Fibroblast of peridontal ligament (primary cell): ENCODE results near the gene F2RL2.
"Not testable (repeated sequence)": the region's sequence is repeated elsewhere in the genome, so short reads cannot be mapped to it uniquely, and the experiment has no call there.

Experiments used
- DNase-seq: peaks from one replicate; pipeline ENCODE4 v3.0.0-alpha.2; 2010; ENCODE audit errors: extremely low read depth

F2RL2 gene

DNA sequence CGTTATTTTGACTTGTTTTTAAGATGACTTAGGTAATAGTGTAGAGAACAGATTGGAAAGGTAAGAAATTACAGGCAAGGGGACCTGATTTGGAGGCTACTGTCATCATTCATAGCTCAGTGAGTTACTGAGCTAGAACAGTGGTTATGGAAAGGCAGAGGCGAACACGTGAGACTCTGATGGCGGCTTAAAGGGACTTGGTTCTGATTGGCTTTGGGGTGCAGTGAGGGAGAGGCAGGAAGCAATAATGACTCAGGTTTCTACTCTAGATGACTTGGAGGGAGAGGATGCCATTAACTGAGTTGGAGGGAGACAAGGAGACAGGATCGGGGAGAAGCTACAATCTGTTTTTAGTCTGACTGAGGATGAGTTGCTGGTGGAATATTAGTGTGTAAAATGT is 3.0 kb downstream of the F2RL2 start:
- DNase-seq, result no peak

DNA sequence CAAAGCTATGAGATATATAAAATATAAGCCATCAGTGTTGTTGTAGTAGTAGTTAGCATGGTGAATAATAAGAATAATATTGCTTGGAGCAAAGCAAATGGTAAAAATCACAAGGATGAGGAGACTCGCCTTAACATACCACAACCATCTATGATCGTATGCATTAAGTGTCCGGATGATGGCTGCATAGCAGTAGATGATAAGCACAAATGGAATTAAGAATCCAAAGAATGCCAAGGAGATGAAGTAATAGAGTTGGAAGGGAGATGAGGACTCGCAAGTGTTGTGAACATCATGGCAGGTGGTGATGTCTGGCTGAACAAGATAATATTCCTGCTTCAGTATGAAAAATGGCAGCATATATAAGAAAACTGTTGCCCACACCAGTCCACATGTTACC is 5.5 kb downstream of the F2RL2 start:
- DNase-seq, result peak; percentile 61

DNA sequence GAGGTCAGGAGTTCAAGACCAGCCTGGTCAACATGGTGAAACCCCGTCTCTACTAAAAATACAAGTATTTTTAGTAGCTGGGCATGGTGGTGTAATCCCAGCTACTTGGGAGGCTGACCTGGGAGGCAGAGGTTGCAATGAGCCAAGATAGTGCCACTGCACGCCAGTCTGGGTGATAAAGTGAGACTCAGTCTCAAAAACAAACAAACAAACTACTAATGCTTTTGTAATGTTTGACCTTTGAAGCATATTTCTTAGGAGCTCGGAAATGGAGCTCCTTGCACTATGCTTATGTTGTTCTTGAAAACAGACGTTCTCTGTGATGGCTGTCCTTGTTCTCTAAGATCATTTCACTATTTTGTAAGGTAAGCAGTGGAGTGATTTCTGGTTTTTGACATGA is 6.0 kb downstream of the F2RL2 start:
- DNase-seq, result no peak

DNA sequence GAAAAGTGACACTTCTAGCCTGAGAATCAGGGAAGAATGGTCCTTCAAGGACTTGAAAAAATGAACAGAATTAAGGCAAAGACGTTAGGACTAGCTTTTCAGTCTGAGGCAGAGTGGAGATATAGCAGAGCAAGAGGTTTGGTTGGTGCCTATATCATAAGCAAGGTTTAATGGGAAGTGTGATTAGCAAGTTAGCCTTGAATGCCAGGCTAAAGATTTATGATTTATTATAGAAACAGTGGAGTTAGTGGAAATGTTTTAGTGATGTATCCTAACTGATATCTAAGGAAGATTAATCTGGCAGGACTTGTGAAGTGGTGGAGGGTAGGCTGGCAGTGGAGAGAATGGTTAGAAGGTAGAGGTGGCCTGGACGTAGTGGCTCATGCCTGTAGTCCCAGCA is 7.0 kb downstream of the F2RL2 start:
- DNase-seq, result no peak

DNA sequence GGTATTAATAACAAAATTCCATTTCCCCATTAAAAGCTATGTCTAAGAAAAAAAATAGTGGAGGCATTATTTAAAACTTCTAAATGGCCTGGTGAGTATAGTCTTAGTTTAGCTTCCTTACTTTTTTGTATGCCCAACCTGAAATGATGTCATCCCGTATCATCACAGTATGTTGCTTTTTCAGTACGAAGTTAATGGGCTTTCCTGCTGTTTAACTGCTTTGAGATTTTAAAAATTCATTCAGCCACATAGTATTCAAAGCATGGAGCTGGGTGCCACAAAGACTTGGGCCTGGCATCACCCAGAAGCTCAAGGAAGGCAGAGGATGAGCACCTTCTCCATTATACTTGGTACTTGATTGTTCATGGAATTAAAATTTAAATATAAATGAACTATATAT is 7.4 kb downstream of the F2RL2 start:
- DNase-seq, result no peak

DNA sequence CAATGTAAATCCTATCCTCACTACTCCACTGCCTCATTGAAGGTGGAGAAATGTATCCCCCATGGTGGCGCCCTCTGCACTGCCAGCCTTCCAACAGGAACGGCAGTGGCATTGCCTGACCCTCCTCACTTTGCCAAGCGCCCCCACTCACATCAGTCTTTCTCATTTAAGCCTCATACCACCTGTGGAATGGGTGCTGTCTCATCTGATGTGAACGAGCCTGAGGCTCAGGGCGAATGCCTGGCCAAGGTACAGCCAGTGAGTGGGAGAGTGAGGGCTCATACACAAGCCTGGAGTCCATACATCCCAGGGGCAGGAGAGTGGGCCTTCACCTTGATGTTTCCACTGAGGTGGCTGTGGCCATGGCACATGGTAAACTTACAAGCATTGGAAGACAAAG is 10.3 kb downstream of the F2RL2 start:
- no peak for DNase-seq

DNA sequence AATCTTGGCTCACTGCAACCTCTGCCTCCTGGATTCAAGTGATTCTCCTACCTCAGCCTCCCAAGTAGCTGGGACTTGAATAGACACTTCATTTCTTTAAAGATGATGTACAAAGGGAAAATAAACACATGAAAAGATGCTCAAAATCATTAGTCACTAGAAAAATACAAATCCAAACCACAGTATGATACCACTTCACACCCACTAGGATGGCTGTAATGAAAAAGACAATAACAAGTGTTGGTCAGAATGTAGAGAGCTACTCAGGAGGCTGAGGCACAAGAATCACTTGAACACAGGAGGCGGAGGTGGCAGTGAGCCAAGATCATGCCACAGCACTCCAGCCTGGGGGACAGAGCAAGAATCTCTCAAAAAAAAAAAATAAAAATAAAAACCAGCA is 13.0 kb downstream of the F2RL2 start:
- no peak for DNase-seq

DNA sequence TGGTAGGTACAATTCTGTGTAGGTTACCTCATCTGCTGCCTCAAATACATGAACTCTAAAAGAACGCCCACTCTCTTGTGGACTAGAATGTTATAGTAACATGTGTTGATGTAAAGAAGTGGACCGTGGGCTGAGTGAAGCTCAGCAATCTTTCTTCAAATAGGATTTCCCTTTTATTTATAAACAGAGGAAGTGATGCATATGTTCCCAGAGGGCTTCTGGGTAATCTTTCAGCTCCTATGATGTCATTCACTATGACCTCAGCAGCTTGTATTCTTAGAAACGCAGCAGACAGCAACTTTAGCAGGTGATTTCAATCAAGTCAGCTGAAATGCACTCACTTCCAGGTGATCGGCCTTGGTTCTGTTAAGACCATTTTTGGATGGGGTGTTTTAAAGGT is 14.4 kb downstream of the F2RL2 start:
- DNase-seq, result peak; percentile 85

DNA sequence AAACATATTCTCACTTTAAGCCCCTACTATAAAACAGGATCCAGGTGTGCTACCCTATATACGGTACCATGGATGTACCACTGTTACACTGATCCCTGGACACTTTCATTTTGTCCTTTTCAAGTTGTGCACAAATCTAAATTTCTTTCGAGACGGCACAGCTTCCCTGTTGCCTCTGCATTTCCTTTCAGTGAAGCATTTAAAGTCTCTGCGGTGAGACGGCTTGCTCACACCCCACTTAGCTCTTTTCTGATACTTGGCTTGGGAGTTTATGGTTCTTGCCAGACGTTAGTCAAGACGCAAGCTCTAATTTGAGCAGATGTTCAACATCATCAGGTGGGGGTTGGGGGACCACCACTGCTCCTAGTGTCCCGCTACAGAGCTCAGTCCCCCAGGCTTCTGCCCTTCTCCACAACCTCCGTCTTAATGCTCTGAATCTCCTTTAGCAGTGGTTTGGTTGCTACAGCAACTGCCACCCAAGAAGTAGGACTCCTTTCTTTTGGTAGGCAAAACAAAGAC is 15.8 kb downstream of the F2RL2 start:
- peak; percentile 74 for DNase-seq

DNA sequence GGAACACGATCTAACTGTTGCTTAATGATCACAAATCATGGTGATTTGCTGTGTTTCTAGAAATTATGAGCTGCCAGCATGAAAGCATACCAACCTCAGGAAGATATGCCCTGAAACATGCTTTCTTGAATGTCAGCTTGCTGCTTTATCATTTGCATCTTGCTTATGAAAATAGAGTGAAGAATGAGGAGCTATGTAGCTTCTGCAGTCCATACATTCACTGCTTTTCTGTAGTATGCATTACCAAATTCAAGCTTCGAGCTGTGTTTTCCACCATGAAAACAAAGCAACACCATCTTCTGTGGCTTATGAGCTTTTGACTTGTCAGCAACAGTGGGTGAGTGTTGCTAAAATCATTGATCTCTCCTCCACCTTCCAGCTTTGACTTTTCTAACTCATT is 16.5 kb downstream of the F2RL2 start:
- DNase-seq, result no peak

DNA sequence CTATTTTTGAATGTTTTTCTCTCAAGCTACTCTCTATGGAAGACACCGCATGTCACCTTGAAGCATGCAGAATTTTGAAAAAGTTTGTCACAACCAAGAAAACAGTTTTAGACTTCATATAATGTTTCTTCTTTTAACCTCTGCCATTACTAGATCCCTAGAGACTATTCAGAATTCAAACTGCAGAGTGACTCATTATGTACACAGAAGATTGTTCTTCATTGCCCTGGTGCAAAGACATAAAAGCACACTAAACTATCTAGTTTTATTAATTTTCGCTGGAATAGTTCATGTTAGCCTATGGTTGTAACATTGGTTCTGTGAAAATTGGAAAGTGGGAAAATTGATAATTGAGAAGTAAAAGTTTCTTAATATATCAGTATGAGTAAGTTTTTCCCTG is 18.4 kb downstream of the F2RL2 start:
- DNase-seq, result peak; percentile 74

DNA sequence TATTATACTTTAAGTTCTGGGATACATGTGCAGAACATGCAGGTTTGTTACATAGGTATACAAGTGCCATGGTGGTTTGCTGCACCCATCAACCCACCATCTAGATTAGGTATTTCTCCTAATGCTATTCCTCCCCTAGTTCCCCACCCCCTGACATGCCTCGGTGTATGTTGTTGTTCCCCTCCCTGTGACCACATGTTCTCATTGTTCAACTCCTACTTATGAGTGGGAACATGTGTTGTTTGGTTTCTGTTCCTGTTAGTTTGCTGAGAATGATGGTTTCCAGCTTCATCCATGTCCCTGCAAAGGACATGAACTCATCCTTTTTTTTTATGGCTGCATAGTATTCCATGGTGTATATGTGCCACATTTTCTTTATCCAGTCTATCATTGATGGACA is 19.2 kb downstream of the F2RL2 start:
- DNase-seq, result not testable (repeated sequence)

DNA sequence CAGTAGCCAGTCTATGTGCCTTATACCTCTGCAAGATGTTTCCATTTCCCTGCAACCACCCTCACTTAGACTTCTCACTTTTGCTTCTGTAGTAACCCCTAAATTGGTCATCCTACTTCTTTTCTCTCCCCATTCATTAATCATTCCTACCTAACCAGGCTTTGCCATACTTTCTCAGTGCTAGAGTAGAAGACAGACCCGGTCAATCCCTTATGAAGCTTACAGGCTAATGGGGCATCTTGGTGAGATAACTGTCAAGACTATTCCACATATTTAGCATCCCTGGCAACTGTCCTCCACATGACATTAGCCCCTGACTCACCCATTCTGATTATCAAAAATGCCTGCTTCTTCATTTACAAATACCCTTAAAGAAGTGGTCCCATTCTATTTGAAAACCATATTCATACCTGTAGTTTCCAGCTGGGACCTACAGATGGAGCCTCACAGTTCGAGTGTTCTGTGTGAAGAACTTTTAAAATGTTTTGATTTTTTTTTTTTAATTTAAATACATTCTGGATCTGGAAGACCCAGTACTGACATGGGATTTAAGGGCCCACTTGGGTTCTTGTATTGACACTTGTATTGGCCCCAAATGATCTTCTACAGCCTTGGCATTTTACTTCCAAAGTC is 21.0 kb downstream of the F2RL2 start:
- DNase-seq, result peak; percentile 65

DNA sequence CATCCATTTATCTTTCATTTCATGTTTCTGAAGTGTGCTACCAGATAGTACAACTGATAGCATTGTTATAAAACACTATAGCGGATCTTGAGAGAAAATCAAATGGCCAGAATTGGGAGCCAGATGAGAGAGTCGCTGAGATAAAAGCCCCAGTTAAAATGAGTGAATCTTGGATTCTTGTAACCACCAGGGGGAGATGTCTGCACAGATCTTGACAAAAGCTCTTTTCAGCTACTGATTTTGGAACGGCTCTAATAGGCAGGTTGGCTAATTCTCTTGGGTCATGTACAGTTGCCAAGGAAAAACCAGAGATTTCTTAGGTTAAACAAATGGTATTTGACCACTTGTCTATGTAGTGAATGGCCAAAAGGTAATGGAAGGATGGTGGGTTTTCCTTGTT is 21.7 kb downstream of the F2RL2 start:
- DNase-seq, result peak; percentile 90

DNA sequence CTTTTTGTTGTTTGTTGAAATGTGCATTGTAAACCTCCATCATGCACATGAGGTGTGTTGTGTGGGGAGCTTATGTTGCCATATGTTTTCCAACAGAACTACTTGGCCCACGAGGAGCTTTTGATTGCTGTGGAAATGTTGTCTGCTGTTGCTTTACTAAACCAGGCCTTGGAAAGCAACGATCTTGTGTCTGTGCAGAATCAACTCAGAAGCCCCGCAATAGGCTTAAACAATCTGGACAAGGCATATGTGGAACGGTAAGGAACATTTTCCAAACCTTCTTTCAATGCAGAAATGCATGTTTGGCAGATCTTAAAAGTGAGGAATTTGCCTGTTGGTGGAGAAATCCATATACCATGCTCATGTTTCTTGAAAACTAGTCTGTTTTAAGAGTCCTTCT is 22.5 kb downstream of the F2RL2 start:
- no peak for DNase-seq

DNA sequence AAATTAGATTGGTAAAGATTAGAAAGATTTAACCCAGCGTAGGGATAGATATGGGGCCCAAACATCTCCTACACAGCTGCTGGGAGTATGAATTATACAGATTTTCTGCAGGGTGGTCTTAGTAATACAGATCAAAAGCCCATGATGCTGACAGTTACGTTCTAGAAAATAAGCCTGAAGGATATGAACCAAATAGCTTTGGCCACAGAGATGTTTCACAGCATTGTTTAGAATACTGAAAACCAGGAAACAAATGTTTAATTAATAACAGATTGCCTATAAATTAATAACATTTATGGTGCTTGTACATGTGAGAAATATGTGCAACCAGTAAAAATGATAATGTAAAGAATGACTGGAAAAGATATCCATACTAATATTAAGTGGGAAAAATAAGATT is 24.7 kb downstream of the F2RL2 start:
- DNase-seq, result no peak

DNA sequence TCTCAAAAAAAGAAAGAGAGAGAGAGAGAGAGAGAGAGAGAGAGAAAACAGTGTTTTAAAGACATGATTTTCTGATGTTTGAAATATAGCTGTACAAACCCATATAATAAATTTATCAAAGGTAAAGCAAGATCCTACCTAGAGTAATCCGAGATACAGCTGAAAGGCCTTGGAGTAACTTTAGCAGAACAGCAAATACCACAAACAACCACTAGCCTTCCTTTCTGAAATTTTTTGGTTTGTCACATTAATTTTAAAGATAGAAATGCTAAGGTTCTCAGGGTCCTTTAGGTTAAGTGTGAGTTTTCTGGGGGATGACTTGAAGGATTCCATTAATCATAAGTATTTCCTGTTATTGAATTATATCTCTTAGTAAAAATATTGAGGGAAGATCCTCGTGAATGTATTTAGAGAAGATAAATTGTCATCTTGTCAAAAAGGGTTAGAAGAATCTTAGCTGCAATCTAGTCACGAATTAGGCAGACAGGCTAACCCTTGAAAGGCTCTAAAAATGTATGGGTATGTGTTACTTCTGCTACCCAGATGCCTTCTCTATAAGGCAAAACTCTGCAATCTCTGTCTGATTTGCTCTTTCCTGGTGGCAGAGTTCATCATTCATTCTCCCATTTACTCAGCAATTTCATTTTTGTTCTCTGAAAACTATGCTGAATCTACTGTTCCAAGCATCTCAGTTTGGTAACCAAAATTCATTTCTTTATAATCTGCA is 27.3 kb downstream of the F2RL2 start:
- no peak for DNase-seq

DNA sequence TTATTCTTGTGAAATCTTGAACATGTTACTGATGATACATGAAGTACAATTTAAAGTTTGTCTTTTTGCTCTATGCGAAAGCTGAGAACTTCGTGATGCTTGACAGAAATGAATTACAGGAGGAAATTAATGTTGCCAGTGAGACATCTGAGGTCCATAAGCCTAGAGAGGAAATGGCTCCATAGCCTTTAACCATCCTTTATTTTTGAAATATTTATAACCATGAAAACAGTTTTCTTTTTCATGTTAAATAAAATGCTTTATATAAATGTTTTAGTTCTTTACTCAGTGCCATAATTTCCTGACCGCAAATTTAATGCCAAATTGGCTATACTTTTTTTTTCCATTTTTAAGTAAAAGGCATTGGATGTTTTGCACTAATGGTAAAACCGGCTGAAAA is 29.1 kb downstream of the F2RL2 start:
- no peak for DNase-seq

DNA sequence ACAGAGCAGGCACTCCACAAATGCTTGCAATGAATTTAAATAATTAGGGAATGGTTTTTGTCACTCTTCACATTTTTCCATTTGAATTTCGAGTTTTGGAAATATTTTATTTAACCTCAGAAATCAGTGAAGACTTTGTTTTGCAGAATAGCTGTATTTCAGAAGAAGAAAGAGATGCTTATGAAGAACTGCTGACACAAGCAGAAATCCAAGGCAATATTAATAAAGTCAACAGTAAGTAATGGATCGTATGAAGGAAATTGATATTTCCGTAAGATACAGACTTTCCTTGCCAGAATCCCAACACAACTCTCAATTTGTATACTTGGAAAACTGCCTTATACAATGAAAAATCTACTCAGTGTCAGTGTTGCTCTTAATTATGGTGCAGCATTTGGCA is 30.5 kb downstream of the F2RL2 start:
- no peak for DNase-seq

DNA sequence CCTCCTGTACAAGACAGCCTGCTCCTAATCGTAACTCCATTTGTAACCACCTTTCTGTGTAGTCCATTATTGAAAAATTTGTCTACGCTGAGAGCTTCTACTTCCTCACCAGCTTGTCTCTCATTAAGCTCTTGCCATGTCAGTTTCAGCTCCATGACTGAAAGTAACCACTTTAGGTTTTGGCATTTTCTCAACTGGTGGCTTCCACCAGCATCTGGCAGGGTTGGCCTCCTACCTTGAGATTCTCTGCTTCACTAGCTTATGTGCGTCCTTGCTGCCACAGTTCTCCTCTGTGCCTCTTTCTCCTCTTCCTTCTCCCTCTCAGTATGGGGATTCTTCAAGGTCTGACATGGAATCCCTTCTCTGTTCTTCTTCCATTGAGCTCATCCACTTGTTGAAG is 31.8 kb downstream of the F2RL2 start:
- DNase-seq, result no peak

DNA sequence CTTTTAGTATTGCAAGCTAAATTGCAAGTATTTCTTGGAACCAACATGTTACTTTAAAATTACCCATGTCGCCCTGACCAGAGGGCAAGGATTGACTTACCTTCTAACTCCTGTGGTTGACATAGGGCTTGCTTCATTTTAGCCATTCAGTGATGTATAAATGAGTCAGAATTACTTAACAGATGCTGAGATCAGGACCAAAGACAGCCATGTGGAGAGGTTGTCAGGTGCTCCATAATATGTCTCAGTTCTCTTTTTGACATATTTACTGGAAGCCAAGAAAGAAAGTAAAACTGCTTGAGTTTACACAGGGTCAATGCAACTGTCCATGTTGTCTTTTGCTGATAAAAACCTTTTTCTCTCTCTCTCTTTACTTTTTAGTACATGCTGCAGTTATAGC is 33.2 kb downstream of the F2RL2 start:
- DNase-seq, result no peak

DNA sequence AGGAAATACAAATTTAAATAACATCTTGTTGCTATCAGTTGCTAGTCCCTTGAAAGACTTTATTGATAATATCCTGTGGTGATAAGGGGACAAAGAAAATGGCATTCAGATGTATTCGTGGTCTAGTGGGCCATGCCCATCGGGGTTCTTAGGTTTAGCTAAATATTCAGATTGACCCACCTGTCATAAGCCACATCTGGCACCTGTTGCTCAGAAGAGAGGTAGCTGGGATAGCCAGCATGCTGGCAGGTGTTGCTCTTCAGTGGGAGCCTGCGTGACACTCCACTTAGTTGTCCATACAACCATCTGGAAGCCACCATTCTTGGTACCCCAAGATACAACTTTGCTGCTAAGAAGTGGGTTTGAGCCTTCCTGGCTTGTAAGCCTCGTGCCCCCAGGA is 36.7 kb downstream of the F2RL2 start:
- no peak for DNase-seq

DNA sequence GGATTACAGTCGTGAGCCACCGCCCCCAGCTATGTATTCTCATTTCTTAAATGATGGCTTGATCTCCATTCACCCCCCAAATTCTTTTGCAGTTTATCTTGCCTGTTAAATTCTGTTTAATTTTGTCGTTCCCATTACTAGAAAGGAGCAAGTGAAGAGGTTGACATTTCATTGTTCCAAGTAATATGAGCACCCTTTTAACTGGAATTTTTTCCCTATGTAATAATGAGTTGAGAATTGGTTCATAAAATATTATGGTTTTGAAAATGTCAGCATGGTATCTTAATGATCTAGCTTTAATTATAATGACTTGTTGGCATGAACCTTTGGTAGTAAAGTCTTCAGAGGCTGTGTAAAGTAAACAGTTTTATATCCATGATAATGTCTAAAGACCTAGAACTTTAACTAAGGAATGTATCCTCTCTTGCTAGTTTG is 37.4 kb downstream of the F2RL2 start:
- no peak for DNase-seq
